Heart left ventricle (tissue), 16 donors: ENCODE results near the gene FOXP1. TPM values are rescaled to one million over a fixed set of nuclear protein-coding genes. Genes with fewer than 3 reads are reported as not detected.

Experiments used
- ATAC-seq, 4 donors: fragments of 200-7000 bp; cut with Tn5 transposase; one replicate each; pipeline ENCODE4 v1.9.1; 2020 to 2022; ENCODE audit warnings: moderate library complexity in 4 of 4, mild to moderate bottlenecking in 3 of 4, moderate number of reproducible peaks in 1 of 4
- DNase-seq, 5 donors: peaks; one replicate each; pipeline ENCODE4 v3.0.0-alpha.2; 2020
- H3K27ac ChIP-seq, 12 donors: fragments of 200-600 bp; sonication (generic) in 4 of 12; one replicate each; pipeline versions ENCODE4 v1.5.0 to v1.8.0; 2016 to 2022; ENCODE audit warnings: mild to moderate bottlenecking in 2 of 12
- H3K27me3 ChIP-seq, 9 donors: fragments of 200-600 bp; sonication (generic) in 2 of 9; one replicate each; pipeline versions ENCODE4 v1.5.1 to v1.8.0; 2016 to 2022; ENCODE audit warnings: mild to moderate bottlenecking in 3 of 9
- H3K36me3 ChIP-seq, 9 donors: fragments of 200-600 bp; sonication (generic) in 2 of 9; one replicate each; pipeline versions ENCODE4 v1.5.0 to v1.8.0; 2018 to 2022; ENCODE audit warnings: mild to moderate bottlenecking in 2 of 9
- H3K4me1 ChIP-seq, 12 donors: fragments of 200-600 bp; sonication (generic) in 4 of 12; one replicate each; pipeline versions ENCODE4 v1.5.0 to v1.8.0; 2016 to 2022; ENCODE audit warnings: mild to moderate bottlenecking in 3 of 12
- H3K4me3 ChIP-seq, 12 donors: fragments of 200-600 bp; sonication (generic) in 4 of 12; one replicate each; pipeline versions ENCODE4 v1.5.0 to v1.8.0; 2017 to 2022; ENCODE audit warnings: mild to moderate bottlenecking in 9 of 12, moderate library complexity in 4 of 12
- H3K9me3 ChIP-seq, 12 donors: fragments of 200-600 bp; sonication (generic) in 4 of 12; one replicate each; pipeline versions ENCODE4 v1.5.0 to v1.8.0; 2016 to 2022; ENCODE audit warnings: mild to moderate bottlenecking in 1 of 12
- POLR2A ChIP-seq, 2 donors: fragments of 450-650 bp; IDR thresholded peaks; one replicate each; pipeline ENCODE4 v1.6.1; 2017; ENCODE audit warnings: antibody characterized with exemption in 2 of 2, mild to moderate bottlenecking in 2 of 2, moderate library complexity in 2 of 2
- WGBS, 4 donors: extraction: QIAGEN DNeasy Blood & Tissue Kit in 2 of 4; methylation state at CpG; one replicate each; pipeline versions ENCODE4 v1.1.5 to v1.1.7; 2013 to 2018; 5-methylcytosine and 5-hydroxymethylcytosine counted together
- intact Hi-C, 10 donors: fragments of 100-400 bp; cut with DNase I; formaldehyde crosslinking; loops; one replicate each; pipeline versions ENCODE4 v1.11.1 to v1.14.2; 2022
- polyA plus RNA-seq, 2 donors: library from polyadenylated mRNA; stranded (reverse); fragments of 200-250 nt; gene quantifications; one replicate each; pipeline ENCODE4 v1.2.3, GENCODE V29; 2013
- total RNA-seq, 9 donors: library from RNA; depleted of rRNA in 2 of 9; stranded (reverse); fragments of >200 nt in 2 of 9; fragmentation: NEBNext Ultra II Directional in 3 of 9; extraction: Animal tissue kit (Norgen Biotek cat#: 25700) in 3 of 9; gene quantifications; one replicate each; pipeline versions ENCODE4 v1.1.0 to v1.2.4, GENCODE V29; 2016 to 2023
- TF ChIP-seq, protein P1 (sequence below), 12 donors: fragments of 200-600 bp; sonication (generic) in 4 of 12; IDR thresholded peaks; one replicate each; pipeline versions ENCODE4 v1.5.0 to v1.8.0; 2018 to 2022; ENCODE audit warnings: antibody characterized with exemption in 12 of 12, mild to moderate bottlenecking in 5 of 12
- donor health status: ischemic (EF 13 %, LVEDD 7.1; RV severe dilation, severe dysfunction).
- donor health status: healthy with polysubstance abuse.
- donor health status: DM: no; HTN: yes; CAD: no.
- donor health status: DM: no; HTN: no; CAD: no.
- donor health status: ischemic (EF 25% LVEDD 6.9; RV normal size, moderate dysfunction).
- donor health status: ischemic (EF 25% LVEDD 5.7; RV mildly dilated, moderate dysfunction).
- donor health status: healthy.
- donor health status: DM: yes; HTN: yes; CAD: no.
- donor health status: ischemic (EF 35%, LVEDD 5.7; RV mildly dilated, moderate dysfunction).
- donor health status: nonischemic (EF 11% LVEDD 7.7; RV severe dilation, severe dysfunction).
- donor health status: DM: yes; HTN: yes; CAD: no.
- donor health status: PGD.
- donor health status: ischemic (EF 29% LVEDD 5.4; RV normal size, mild dysfunction).
- donor health status: nonischemic (EF 23%, LVEDD 6.1; RV moderate dilation, normal function).

Gene FOXP1
- total and polyA plus RNA-seq, 11 donors = 14.9 to 67.8 (median 41.1) TPM

DNA sequence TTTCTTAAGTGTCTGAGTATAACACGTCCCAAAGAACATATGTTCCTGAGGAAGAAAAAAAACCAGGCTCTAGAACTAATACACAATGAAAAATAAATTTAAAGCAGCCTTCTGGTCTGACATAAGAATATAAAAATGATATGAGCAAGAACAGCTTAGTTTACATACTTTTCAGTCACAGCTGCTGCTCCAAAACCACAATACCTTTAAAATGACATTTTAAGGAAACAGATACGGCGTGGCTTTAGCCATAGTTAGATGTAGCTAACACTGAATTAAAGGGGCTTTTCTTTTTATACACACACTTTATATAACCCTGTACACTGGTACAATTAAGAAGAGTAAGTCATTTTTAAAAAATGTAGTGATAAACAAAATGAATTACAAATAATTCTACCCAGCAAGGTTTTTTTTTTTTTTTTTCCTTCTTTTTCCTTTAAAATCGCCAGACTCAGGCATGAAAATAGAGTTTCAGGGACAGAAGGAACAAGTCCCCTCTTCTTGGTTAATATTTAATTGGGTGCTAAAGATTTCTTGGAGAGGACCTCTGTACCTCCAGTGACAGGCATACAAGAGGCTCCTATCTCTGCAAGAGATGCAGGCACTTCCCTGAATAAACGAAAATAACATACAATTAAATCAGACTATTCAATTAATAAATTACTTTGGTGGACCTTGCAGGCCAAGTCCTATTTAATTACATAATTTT, 265.6 kb downstream of the FOXP1 start:
- no peak for DNase-seq
- peak overlapping the region in 1 of 12 donors; percentile 2 for H3K27ac ChIP-seq
- intact Hi-C loops = no loop called here
- H3K9me3 ChIP-seq = no peaks in the 10 kb centered on the region
- TF ChIP-seq, protein P1, sequence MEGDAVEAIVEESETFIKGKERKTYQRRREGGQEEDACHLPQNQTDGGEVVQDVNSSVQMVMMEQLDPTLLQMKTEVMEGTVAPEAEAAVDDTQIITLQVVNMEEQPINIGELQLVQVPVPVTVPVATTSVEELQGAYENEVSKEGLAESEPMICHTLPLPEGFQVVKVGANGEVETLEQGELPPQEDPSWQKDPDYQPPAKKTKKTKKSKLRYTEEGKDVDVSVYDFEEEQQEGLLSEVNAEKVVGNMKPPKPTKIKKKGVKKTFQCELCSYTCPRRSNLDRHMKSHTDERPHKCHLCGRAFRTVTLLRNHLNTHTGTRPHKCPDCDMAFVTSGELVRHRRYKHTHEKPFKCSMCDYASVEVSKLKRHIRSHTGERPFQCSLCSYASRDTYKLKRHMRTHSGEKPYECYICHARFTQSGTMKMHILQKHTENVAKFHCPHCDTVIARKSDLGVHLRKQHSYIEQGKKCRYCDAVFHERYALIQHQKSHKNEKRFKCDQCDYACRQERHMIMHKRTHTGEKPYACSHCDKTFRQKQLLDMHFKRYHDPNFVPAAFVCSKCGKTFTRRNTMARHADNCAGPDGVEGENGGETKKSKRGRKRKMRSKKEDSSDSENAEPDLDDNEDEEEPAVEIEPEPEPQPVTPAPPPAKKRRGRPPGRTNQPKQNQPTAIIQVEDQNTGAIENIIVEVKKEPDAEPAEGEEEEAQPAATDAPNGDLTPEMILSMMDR (IDR thresholded peaks at IDR 0.05) = no peak
- no peak for TF ChIP-seq POLR2A (IDR thresholded peaks at IDR 0.05)
- no peak overlapping the region for H3K4me3 ChIP-seq
- no peaks in the 10 kb centered on the region for H3K36me3 ChIP-seq
- ATAC-seq = no peak
- 79 to 86% (median 80%) methylated on average over 5 of the region's 5 CpGs for WGBS, 4 donors
- no peaks in the 10 kb centered on the region for H3K27me3 ChIP-seq
- peaks cover 0 to 12% (median 0%) of the 10 kb centered on the region in 12 donors for H3K4me1 ChIP-seq

GRCh38 chr3:71317140-71317539, 266.4 kb downstream of the FOXP1 start:
- TF ChIP-seq POLR2A (IDR thresholded peaks at IDR 0.05) = no peak
- TF ChIP-seq, protein P1 (IDR thresholded peaks at IDR 0.05) = no peak
- Histone ChIP-seq H3K9me3 (no peaks in the 10 kb centered on the region), H3K4me1 (peaks cover 0 to 12% (median under 1%) of the 10 kb centered on the region in 12 donors), H3K27me3 (no peaks in the 10 kb centered on the region), H3K4me3 (no peak overlapping the region), H3K27ac (no peak overlapping the region), H3K36me3 (no peaks in the 10 kb centered on the region)
- intact Hi-C loops = no loop called here
- 95 to 98% (median 97%) methylated on average over 6 of the region's 6 CpGs for WGBS, 4 donors
- no peak for DNase-seq
- no peak for ATAC-seq

- H3K36me3 ChIP-seq = no peaks in the 10 kb centered on the region
- 87 to 93% (median 93%) methylated on average over 13 to 16 of the region's 16 CpGs for WGBS, 4 donors
- H3K27ac ChIP-seq = no peak overlapping the region
- TF ChIP-seq, protein P1 (IDR thresholded peaks at IDR 0.05) = no peak
- no peak for TF ChIP-seq POLR2A (IDR thresholded peaks at IDR 0.05)
- no peaks in the 10 kb centered on the region for H3K9me3 ChIP-seq
- no peak for ATAC-seq
- intact Hi-C loops = no loop called here
- no peak overlapping the region for H3K4me3 ChIP-seq
- no peak for DNase-seq
- H3K4me1 ChIP-seq = peaks cover 0 to 18% (median 8%) of the 10 kb centered on the region in 12 donors
- no peaks in the 10 kb centered on the region for H3K27me3 ChIP-seq
Measured at GRCh38 chr3:71316066-71316777, 267.3 kb downstream of the FOXP1 start.

GRCh38 chr3:71315431-71315830, 268.1 kb downstream of the FOXP1 start:
- TF ChIP-seq, protein P1 (IDR thresholded peaks at IDR 0.05) = no peak
- no peaks in the 10 kb centered on the region for H3K27me3 ChIP-seq
- H3K4me3 ChIP-seq = no peak overlapping the region
- intact Hi-C loops = no loop called here
- H3K9me3 ChIP-seq = no peaks in the 10 kb centered on the region
- 90 to 95% (median 94%) methylated on average over 2 of the region's 2 CpGs for WGBS, 4 donors
- no peak for ATAC-seq
- H3K4me1 ChIP-seq = peaks cover 0 to 22% (median 9%) of the 10 kb centered on the region in 12 donors
- H3K36me3 ChIP-seq = no peaks in the 10 kb centered on the region
- DNase-seq = no peak
- H3K27ac ChIP-seq = no peak overlapping the region
